ENCODE data around the gene CRIP2. TPM values are rescaled to one million over a fixed set of nuclear protein-coding genes. Genes with fewer than 3 reads are reported as not detected.

CRIP2 gene
- total RNA-seq, 4 donors from 2014 or later, result 63.4 to 177 (median 122) TPM

GRCh38 chr14:105526776-105527380 lies 52.3 kb downstream of the CRIP2 start:
- DNase-seq (ENCODE audit: low spot score), result no peak
- ATAC-seq (ENCODE audit: low FRiP score), result peak; percentile 3

GRCh38 chr14:105527381-105527825 lies 52.8 kb downstream of the CRIP2 start:
- no peak for TF ChIP-seq CTCF (IDR thresholded peaks at IDR 0.05)
- no peak for DNase-seq (ENCODE audit: low spot score)
- no peak for ATAC-seq (ENCODE audit: low FRiP score)

More at GRCh38 chr14:105526776-105527380, 52.3 kb downstream of the CRIP2 start:
- no peak for TF ChIP-seq CTCF (IDR thresholded peaks at IDR 0.05)

GRCh38 chr14:105527826-105528585 lies 53.4 kb downstream of the CRIP2 start:
- peak; percentile 56 for DNase-seq (ENCODE audit: low spot score)
- peak; percentile 59 for ATAC-seq (ENCODE audit: low FRiP score)
- peak in 1 of 3 donors; percentile 66 for TF ChIP-seq CTCF (IDR thresholded peaks at IDR 0.05)

GRCh38 chr14:105528586-105529318 lies 54.1 kb downstream of the CRIP2 start:
- DNase-seq (ENCODE audit: low spot score) (no peak), ATAC-seq (ENCODE audit: low FRiP score) (peak; percentile 1)
- no peak for TF ChIP-seq CTCF (IDR thresholded peaks at IDR 0.05)

- no peak for DNase-seq (ENCODE audit: low spot score)
- no peak for TF ChIP-seq CTCF (IDR thresholded peaks at IDR 0.05)
- no peak for ATAC-seq (ENCODE audit: low FRiP score)
These were observed 54.6 kb downstream of the CRIP2 start for GRCh38 chr14:105529319-105529568.

Other genes starting within 250 kb of the CRIP2 start
- 10 to 100 TPM; 63.9 to 95.4 (median 67.9) TPM for gene BTBD6, start 226.3 kb upstream of the CRIP2 start, total RNA-seq
- 10 to 100 TPM; 22.8 to 46.5 (median 30.7) TPM for gene BRF1, start 173.8 kb upstream of the CRIP2 start, total RNA-seq
- 10 to 100 TPM; 47.5 to 78.5 (median 68.9) TPM for gene PACS2, start 160.1 kb upstream of the CRIP2 start, total RNA-seq
- gene TEX22, start 76.3 kb upstream of the CRIP2 start, total RNA-seq, result under 1 TPM in 2 of 4 donors, not detected in 2; 0.24 to 0.47 TPM
- gene MTA1, start 55.0 kb upstream of the CRIP2 start, total RNA-seq, result 10 to 100 TPM; 35.4 to 72.5 (median 59.7) TPM
- gene CRIP1, start 12.1 kb downstream of the CRIP2 start, total RNA-seq, result 10 to 100 TPM; 18.5 to 88.6 (median 43.9) TPM
- 10 to 100 TPM in 2 of 4 donors, 1 to 10 TPM in 2; 2.8 to 18.9 (median 7.4) TPM for gene TEDC1, start 16.4 kb downstream of the CRIP2 start, total RNA-seq
- gene TMEM121, start 51.8 kb downstream of the CRIP2 start, total RNA-seq, result 1 to 10 TPM; 3.5 to 5.6 (median 4.1) TPM